ENCODE results near the gene KLHL3.

- TF ChIP-seq, protein P1, sequence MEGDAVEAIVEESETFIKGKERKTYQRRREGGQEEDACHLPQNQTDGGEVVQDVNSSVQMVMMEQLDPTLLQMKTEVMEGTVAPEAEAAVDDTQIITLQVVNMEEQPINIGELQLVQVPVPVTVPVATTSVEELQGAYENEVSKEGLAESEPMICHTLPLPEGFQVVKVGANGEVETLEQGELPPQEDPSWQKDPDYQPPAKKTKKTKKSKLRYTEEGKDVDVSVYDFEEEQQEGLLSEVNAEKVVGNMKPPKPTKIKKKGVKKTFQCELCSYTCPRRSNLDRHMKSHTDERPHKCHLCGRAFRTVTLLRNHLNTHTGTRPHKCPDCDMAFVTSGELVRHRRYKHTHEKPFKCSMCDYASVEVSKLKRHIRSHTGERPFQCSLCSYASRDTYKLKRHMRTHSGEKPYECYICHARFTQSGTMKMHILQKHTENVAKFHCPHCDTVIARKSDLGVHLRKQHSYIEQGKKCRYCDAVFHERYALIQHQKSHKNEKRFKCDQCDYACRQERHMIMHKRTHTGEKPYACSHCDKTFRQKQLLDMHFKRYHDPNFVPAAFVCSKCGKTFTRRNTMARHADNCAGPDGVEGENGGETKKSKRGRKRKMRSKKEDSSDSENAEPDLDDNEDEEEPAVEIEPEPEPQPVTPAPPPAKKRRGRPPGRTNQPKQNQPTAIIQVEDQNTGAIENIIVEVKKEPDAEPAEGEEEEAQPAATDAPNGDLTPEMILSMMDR (IDR thresholded peaks at IDR 0.05): no peak
- no peak for TF ChIP-seq ZFX (IDR thresholded peaks at IDR 0.05; ENCODE audit: borderline replicate concordance)
Measured at GRCh38 chr5:137731176-137731575, 4.7 kb downstream of the KLHL3 start.

Data from 22Rv1 (cell line).